DLD1 (cell line): ENCODE results near the gene MAT2B.

ENCODE experiments used
- in situ Hi-C: cut with HindIII; loops from 2 replicates; pipeline ENCODE4 v1.10.0; 2017; ENCODE audit warnings: low sequenced_read_pairs

Gene MAT2B

DNA sequence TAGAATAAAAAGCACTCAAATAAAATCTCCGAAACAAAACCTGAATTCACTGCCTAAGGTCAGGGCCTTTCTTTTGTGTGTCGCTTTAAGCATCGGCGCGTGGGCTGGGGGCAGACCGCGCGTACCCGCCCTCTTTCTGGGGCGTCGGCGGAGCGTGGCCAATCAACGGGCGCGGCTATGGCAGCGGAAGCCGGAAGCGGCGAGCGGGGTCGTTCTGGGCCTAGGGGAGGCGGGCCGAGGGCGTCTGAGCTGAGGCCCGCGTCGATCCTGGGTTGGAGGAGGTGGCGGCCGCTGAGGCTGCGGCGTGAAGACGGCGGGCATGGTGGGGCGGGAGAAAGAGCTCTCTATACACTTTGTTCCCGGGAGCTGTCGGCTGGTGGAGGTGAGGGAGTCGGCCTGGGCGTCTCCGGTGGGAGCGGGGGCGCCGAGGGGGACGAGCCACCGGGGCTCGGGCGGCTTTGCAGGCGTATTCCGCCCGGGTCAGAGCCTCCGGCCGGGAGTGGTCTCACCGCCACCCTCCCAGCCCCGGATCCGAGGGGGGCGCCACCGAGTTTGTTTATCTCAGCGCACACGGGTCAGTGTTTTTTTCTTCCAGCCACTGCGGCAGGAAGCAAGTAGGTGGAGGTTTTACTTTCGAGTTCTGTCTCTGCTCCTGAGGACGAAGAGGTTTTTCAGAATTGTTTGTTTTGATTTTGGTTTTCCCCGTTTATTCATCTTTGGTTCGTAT lies at the start of gene MAT2B:
Gene MAT2B, plus strand, starts transcription at position 252 of the 727 bp plus-strand sequence. Its CDS starts 68 bp downstream, at position 320.
- in situ Hi-C loops = no loop called here

DNA sequence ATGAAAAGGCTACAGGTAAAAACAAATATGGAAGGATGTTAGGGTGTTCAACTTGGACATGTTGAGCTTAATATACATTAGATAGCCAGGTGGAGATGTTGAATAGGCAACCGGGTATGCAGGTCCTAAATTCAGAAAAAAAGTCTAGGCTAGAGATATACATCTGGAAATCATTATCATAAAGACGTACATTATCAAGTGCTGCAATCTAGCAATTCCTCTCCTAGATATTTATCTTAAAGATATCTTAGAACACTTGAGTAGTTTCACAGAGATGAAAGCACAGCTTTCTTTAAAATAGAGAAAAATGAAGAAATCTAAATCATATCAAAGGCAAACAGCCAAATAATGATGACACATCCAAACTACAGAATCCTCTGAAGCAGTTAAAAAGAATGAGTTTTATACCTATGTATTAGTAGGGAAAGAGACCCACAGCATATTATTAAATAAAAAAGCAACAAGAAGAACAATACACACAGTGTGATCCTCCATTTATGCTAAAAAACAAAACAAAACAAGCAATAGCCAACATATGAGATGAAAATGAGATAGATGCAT lies 49.3 kb upstream of the MAT2B start:
- in situ Hi-C loops = no loop called here

DNA sequence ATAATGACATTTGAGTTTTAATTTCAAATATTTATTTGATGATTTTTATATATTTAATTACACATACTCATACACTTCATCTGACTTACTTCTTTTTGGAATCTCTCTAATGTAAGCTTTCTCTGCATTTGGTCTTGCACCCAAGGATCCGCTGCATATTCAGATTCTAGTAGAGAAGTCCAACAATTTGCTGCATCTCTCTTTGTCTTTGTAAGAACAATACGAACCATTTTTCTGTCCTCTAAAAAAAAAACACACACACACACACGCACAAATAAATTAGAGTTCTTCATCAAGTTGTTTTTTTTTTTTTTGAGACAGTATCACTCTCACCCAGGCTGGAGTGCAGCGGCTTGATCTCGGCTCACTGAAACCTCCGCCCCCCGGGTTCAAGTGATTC lies 48.6 kb upstream of the MAT2B start:
- in situ Hi-C loops = no loop called here

DNA sequence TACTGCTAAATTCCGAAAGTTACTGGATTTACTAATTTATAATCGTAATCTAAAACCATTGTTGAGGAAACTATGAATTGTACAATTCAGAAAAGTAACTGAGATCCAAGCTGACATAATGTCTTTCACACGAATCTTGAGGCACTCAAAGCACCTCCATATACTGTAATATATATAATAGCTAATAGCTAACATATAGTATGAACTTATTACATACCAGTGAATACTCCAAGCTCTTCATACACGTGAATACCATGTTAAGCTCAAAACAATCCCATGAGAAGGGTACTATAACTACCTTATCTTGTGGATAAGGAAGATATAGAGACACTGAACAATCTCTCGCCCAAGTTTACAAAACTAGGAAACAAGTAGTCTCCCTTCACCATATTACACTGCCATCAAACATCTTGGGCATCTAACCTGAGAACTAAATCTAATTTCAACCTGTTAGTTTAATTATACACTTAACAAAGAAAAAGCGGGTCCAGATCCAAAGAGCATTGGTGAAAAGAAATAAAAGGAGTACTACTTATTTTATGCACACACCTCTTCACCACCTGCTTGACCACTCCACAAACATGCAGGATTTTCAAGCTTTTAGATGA lies 46.5 kb upstream of the MAT2B start:
- in situ Hi-C loops = no loop called here

DNA sequence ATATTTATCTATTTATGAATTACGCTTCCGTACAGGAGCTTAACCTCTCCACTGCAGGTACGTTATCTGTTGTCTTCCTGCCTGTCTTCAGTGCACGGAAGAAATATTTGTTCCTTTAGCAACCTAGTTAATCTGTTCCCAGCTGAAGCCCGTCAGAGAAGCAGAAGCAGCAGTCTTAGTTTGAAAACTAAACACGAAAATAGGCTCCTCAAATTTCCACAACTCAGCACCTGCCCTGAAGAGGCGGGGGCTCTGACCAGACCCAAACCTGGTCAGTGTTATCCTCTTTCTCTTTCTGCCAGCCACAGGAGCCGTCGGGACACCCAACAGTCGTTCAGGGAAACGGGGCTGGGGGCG lies 46.0 kb upstream of the MAT2B start:
- in situ Hi-C loops = no loop called here

DNA sequence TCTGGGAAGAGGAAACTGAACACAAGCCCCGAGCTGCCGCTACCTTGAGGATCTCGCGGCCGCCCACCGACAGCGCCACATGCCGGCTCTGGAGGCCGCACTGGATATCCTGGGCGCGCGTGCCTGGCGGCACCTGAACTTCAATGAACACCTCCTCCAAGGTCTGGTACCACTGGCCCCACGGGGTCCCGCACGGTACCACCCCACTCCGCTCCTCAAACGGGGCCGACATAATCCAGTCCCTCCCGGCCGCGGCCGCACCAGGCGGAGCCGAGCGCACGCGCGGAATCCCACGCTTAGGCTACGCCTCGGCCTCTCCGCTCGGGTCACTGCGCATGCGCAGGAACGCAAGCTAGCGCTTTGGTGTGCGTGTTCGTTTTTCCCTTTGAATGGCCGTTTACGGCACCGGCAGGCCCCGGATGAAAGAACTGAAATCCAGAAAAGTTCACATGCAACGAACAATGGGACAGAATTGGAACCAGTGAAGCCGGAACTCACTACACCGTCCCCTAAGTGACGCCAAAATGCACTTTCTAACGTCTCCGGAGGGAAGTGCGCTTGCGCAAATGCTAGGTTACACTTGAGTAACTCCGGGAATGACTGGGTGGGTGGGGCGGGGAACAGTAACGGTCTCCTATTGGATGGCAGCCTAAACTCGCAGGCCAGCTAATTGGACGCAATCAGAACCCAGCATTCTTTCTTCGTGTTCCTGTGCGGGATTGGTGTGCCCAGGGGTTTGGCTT lies 45.4 kb upstream of the MAT2B start, which contains the start of gene NUDCD2:
Gene NUDCD2, minus strand, starts transcription at position 284 of the 743 bp plus-strand sequence. Its CDS starts 52 bp downstream, at position 232.
- in situ Hi-C loops = no loop called here

DNA sequence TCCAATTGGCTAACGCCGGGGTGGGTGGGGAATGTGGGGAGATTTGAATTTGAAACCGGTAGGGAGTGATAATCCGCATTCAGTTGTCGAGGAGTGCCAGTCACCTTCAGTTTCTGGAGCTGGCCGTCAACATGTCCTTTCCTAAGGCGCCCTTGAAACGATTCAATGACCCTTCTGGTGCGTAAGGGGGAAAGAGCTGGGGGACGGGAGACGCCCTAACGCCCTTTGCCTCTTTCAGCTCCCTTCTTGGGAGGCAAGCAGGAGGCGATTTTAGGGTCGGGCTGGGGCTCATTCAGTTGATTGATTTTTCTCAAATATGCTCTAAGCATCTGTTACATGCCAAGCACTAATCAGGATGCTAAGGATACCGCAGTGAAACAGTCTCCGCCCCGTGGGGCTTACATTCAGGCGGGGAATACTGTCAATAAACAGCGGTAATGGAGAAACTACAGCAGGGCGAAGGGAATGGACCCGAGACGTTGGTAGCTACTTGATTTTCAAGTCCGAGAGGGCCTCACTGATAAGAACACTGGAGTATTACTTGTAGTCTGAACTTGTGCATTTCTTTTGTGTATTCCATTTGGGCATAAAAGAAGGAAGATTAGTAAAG lies 44.8 kb upstream of the MAT2B start, which contains the start of gene HMMR:
Gene HMMR, plus strand, starts transcription at position 71 of the 610 bp plus-strand sequence. Its CDS starts 61 bp downstream, at position 132.
- in situ Hi-C loops = no loop called here

DNA sequence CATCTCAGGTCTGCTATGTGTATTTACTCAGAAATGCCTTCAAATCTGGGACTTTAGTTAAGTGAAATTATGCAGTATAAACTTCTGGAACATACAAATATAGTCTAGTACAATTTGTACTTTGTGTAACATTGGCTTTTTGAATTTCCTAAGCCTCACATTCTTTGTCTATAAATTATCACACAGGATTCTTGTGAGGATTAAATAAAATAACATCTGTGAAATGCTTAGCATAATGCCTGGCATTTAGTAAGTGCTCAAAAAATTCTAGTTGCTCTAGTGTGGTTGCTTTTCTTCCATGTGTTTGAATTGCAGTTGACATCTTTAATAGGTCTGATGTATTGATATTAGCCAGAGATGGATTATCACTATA lies 42.4 kb upstream of the MAT2B start:
- in situ Hi-C loops = no loop called here

DNA sequence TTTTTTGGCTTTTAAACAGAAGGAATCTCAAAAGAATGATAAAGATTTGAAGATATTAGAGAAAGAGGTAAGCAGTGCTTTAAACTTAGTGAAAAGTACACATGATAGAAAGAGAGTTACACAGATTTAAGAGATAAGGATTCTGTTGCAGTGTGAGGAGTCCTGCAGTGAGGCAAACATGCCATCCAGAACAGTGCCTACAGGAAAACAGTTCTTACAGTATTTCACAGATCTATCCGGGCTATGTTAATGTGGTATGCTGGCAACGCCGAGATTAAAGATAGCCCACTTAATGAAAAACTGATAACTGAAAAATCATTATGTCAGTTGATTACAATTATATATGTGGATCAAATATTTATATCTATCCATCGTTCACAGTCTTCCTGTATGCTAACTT lies 37.7 kb upstream of the MAT2B start:
- in situ Hi-C loops = no loop called here

DNA sequence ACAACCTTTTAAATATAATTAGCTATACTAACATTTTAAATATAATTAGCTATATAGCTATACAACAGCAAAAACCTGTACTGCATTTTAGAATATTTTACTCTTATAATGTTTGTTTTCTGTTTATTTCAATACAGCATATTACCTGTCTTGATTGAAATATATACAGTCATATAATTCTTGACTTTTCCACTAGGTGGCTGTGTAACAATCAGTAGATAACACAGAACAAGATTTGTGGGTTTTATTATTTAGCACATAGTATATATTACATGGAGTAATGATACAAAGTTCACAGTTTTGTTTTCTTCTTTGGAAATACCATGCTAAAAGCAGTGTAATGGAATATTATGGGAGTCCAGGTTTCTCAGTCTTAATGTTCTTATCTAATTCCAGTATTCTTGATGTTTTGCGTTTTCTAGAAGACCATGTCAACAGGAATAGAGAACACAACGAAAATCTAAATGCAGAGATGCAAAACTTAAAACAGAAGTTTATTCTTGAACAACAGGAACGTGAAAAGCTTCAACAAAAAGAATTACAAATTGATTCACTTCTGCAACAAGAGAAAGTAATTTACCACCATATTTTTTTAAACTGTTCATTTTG lies 31.7 kb upstream of the MAT2B start:
- in situ Hi-C loops = no loop called here

DNA sequence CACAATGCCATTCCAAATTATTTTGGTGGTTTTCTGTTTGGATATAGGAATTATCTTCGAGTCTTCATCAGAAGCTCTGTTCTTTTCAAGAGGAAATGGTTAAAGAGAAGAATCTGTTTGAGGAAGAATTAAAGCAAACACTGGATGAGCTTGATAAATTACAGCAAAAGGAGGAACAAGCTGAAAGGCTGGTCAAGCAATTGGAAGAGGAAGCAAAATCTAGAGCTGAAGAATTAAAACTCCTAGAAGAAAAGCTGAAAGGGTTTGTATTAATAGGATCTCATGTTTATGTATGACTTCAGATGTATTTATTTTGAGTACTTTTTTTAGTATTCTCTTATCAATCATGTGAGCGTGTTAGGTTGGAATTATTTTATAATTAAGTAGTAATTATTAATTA lies 30.0 kb upstream of the MAT2B start:
- in situ Hi-C loops = no loop called here

DNA sequence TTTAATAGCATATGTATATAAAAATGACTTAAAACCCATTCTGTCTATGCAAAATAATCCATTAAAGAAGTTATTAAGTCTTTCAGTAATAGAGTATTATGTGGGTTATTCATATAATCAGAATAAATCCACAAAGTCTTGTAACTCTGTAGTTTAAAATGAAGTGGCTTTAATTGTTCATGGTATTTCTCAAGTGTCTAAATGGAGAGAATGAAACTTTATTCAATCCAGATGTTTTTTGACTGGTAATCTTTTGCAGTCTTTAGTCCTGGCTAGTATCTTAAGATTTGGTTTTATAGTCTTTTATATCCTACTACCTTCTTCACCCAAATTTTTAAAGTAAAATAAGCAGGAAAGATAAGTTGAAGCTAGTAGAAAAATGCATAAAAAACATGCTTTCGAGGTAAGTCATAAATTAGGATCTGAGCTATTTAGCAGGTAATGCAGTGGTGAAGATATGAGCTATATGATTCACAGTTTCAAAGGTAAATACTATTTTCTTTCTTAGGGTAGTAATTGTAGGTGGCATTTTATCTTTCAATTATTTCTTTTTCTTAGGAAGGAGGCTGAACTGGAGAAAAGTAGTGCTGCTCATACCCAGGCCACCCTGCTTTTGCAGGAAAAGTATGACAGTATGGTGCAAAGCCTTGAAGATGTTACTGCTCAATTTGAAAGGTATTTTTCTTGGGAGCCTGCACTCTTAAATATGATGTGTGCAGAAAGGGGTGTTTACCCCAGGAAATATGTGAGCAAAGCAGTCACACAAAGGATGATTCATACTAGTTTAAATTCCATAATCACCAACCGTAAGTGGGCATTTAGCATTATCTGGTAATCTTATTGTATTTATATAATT lies 27.1 kb upstream of the MAT2B start:
- in situ Hi-C loops = no loop called here

DNA sequence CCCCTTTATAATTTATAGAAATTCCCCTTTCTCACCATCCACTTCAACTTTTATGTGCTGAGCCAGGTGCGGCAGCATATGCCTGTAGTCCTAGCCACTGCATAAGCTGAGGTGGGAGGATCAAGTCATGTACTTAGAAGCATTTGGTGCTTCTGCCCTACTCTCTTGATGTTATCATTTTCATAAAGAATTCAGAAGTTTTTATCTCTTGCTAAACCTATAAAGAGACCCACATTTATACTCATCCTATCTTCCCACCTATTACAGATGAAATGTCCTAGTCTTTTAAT lies 26.5 kb upstream of the MAT2B start:
- in situ Hi-C loops = no loop called here

DNA sequence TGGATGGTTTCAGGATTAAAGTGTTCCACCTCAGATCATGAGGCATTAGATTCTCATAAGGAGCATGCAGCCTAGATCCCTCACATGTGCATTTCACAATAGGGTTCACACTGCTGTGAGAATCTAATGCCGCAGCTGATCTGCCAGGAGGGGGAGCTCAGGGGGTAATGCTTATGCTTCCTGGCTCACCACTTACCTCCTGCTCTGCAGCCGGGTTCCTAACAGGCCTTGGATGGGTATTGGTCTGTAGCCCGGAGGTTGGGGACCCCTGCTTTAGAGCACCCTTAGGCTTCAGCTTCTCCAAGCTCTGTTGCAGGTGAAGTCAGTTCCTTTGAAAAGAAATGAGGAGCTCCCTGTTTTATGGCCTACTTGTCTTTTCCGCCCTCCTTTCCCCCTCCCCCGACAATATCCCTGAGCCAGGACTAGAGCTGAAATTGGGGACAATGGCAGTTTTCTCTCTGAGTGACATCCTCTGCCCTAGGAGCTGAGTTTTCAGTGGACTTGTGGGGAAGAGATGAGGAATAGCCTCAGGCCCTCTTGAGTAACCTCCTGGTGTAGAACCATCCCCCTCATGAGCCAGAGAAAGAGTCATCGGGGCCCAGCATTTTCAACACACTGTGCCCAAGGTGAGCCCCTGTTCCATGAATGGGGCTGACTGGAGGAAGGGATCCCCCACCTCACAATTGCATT lies 16.2 kb upstream of the MAT2B start:
- in situ Hi-C loops = no loop called here

DNA sequence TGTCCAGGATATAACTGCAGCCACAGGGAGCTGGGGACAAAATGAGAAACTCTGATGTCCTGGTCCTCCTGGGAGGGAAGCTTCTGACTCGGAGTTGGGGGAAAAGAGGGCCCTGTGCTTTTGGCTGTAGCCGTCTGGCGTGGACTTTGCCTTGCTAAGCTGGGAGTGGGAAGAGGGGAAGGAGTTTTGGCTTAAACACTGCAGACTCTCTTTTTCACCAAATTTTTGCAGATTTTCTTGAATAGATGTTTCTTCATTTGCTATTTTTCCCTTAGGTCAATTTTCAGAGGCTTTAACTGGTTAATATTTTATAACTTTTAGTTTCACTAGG lies 15.7 kb upstream of the MAT2B start:
- in situ Hi-C loops = no loop called here

DNA sequence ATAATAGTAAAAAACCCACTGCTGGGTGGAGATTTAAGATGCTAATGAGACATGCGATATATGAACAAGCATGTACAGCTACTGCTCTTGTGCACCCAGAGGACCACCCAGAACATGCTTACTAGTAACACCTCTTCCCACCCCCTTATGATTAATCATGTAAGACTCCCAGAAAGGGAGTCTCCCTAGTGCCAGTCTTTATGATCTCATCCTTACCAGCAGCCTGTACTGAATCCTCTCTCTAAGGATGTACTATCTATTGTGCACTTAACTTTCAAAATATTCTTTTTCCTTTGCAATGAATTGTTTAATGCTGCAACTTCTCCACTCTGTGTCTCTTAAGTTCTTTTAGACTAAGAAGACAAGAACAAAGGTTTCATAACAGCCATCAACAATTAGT lies 9.1 kb upstream of the MAT2B start:
- in situ Hi-C loops = no loop called here

DNA sequence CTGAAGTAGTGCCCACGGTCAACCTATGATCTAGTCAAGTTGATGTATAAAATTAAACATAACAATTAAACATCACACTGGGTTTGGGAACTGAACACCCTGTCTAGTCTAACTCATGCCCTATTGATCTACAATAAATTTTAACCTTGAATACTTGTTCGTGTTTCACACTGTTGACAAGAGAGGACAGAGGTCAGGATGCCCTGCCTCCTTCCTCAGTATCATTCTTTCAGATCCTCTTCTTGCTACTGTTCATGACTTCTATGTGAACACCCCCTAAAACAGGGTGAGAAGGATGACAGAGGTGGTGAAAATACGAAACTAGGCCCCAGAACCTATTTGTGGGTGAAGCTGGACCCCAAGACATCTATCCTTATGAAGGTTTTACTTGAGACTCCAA lies 8.1 kb upstream of the MAT2B start:
- in situ Hi-C loops = no loop called here

DNA sequence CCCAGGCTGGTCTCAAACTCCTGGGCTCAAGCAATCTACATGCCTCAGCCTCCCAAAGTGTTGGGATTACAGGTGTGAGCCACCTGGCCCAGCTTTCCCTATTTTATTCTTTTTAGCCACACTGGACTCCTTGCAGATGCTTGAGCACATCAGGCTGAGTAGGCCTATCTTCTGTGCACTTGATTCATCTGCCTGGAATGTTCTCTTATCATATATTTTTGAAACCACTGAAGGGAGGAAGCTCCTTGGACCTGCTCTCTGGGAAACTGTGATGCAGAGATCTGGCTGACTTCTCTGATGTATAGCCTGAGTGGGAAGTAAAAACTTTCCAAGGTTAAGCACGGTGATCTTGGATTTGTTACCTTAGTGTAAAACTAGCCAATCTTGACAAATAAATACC lies 6.5 kb upstream of the MAT2B start:
- in situ Hi-C loops = no loop called here

DNA sequence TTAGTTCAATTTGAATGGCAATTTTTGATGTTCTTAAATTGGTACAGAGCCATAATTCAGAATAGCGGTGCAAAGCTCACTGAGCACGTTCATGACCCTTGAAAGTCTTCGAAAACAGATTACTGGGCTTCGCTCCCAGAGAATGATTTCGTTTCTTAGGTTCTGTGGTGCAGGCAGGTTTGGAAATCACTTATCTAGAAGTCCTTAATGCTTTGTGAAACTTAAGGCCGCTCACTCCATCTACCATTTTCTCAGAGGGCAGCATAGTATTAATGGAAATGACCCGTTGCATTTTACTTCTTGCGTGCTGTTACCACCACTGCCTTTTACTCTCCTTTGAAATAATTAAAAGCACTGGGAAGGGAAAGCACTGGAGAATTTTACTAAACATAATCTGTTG lies 2.9 kb upstream of the MAT2B start:
- in situ Hi-C loops = no loop called here
